IPS DF 4.7 (cell line): ENCODE results near the gene CAMTA1.

Source experiments
- DNase-seq: peaks from one replicate; pipeline ENCODE4 v3.0.0-alpha.2; 2013; ENCODE audit warnings: low spot score; ENCODE audit errors: extremely low read depth

The CAMTA1 gene

DNA sequence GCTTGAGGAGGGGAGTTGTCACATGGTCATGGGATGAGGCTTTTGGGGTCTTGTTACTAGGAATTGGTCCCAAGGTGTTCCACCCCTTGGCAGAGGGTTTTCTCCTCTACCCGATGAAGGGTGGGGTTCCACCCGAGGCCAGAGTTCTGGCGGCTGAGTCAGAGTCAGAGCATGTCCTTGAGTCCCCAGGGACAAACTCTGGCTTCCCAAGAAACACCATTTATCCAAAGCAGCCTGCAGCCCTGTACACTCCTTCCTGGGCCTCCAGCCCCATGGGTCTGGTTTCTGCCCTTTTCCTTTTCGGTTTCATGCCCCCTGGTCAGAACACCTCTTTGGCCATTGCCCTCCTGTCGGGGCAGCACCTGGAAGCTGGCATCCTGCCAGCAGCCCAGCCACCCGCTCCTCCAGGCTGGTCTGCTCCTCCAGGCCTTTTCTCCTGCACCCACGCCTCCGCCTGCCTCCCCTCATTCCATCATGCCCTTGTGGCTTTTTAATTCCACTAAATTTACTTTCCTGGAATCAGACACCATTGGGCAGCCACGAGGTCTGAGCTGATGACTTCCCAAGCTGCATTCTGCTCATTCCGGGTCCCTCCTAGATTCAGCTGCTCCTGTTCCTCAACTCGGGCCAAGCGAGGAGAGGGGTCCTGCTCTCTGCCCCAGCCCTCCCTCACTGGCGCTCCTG, 684.1 kb downstream of the CAMTA1 start:
- no peak for DNase-seq

DNA sequence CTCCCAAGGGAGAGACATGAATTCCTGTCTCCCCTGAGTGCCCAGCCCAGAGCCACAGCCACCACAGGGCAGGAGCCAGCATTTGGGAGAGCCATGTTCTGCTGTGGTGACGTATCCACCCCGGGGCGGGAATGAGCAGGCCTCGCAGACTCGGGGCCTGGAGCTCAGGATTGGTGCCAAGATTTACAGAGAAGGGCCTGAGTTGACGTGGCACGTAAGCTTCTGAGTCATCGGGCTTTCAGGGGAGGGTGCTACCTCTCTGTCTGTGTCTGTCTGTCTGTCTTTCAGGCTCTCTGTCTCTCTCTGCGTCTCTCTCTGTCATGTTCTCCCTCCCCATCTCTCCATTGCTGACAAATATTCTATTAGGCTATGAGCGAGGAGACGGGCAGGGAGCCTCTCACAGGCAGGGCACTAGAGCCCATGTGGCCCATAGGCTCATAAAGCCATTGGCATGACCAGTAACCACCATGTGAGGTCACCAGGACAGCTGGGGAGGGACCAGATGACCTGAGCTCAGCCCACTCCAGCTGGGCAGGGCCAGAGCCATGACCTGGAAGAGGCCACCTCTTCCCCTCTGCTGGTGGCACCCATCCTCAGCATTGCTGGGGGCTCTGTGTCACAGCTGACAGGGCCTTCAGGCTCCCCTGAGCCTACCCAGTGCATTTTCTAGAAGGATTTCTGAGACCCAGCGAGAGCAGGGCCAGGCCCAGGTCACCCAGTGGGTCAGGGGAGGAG, 685.8 kb downstream of the CAMTA1 start:
- DNase-seq: no peak

DNA sequence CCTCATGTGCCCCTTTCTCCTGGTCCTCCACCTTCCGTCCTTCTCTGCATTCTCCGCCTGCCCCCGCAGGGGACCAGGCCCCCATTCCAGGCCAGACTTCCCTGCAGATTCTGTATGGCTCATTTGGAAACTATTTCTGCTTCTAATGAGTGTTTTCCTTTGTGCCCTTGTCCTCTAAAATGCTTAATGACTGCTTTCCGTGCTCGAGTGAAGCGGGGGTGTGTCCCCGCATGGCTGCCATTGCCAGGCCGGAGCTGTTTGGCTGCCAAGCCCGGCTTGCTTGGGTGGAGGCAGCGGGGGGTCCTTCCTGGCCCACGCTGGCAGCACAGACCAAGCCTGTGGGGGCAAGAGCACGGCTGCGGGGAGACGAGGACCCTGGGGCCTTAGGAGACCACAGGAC, 686.6 kb downstream of the CAMTA1 start:
- no peak for DNase-seq

GRCh38 chr1:7473223-7474142, 688.2 kb downstream of the CAMTA1 start:
- DNase-seq: no peak

DNA sequence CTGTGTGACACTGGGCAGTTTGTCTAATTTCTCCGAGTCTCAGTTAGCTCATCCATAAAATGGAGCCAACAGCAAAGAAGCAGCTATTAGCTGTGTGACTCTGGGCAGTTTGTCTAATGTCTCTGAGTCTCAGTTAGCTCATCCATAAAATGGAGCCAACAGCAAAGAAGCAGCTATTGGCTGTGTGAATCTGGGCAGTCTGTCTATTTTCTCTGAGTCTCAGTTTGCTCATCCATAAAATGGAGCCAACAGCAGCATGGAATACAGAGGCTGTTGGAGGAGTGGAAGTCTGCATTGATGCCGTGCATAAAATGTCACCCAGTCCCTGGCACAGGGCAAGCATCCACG, 688.9 kb downstream of the CAMTA1 start:
- DNase-seq: no peak

GRCh38 chr1:7474786-7475502, 689.7 kb downstream of the CAMTA1 start:
- DNase-seq: no peak

DNA sequence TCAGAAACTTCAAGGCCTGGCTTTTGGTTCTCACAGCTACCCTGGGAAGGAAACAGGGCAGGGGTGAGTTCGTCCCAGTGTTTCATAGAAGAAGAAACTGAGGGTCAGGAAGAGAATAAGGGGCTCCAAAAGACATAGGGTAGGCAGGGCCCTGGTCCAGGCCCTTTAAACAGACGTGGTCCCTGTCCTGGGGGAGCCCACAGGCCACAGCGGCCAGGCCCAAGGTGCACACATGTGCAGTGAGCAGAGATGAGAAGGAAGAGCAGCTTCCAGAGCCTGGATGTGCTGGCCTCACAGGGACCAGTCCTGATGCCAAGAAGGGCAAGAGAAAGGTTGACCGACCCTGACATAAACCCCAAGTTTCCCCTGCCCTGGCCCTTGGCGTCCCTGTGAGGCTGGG, 690.4 kb downstream of the CAMTA1 start:
- no peak for DNase-seq

DNA sequence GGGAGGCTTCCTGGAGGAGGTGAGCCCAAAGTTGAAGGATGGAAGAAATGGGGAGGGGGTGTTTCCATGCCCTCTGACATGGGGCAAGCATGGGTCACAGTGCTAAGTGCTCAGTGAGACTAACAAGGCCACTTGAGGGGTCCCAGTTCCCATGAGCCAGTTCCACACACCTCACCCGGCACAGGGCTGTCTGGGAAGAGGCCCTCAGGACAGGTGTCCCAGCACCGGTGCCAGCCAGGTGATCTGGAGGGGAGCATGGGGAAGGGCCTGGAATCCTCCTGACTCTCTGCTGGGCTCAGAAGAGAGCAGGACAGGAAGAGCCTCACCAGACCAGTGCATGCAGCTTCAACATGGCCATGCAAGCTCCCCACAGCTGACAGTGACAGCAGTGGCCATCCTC, 691.1 kb downstream of the CAMTA1 start:
- DNase-seq: no peak

- DNase-seq: no peak
Observed at GRCh38 chr1:7476861-7477547, 691.8 kb downstream of the CAMTA1 start.

DNA sequence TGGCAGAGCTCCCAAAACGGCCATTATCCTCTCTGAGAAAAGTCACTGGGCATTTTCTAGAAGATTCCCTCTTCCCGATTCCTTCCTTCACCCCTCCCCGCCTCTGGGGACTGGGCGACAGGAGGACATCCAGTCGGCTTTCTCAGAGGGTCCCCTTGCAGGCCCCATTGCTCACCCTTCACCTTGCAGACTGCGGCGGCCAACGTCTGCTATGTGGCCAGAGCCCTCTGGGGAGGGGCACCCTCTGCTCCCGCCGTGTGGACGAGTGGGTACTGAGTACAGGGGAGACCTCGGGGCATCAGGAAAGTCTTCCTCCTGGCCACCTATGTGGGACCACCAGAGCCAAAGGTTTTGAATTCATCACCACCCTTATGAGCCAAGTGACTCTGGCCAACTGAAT, 692.3 kb downstream of the CAMTA1 start:
- no peak for DNase-seq

DNA sequence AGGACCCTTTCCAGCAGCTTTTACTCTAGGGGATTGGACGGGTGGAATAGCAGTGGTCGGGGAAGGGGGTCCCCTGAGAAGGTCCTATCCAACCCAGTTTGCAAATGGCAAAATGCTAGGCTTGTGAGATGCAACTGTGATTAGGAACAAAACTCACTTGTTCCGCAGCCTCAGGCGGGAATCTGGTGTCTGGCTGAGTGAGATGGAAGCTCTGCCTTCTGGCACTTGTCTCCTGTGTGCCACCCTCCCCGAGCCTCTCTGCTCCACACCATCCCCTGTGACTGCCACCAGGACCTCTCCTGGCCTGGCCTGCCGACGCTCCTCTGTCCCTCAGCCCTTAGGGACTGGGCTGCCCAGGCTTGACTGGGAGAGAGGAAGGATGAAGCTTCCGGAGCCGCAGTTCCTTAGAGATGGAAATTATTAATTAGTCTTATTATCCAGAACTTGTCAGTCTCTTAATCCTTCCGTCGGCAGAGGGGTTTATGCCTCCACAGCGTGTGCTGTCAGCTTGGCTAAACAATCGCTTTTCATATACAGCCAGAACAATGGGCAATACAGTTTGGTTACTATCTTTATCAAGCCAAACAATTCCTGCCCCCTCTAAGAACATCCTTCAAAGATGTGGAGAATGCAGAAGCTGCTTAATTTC, 693.0 kb downstream of the CAMTA1 start:
- DNase-seq: no peak

DNA sequence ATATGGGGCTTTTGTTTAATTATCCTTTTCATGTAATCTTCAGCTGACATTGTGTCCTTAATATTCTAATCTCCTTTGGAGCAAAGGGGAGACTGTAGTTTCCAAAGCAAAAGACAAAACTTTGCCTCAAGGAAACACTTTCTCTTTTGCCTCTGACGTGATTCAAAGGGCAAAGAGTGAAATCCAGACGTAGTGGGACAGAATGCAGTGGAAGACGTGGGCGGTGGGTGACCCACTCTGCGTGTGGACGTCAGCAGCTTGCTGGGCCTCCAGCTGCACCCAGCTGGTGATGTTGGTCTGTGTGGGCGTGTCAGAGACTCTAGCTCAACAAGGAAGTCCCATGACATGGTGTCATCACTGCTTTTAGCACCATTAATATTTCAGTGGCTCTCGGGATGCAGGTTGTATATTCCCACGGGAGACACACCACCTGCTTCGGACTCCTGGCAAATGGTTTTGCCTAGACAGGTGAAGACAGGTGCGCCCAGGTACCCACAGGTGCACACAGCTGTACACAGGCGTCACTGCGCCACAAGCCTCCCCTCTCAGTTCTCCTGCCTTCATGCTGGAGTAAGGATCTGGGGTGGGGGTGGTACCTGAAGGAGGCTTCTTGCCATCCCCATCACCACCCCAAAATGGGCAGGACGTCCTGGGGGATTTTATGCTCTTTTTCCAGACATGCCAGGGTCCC, 693.7 kb downstream of the CAMTA1 start:
- no peak for DNase-seq

GRCh38 chr1:7479571-7479970, 694.3 kb downstream of the CAMTA1 start:
- DNase-seq: no peak

- DNase-seq: no peak
Observed at GRCh38 chr1:7481194-7481593, 695.9 kb downstream of the CAMTA1 start.

GRCh38 chr1:7482077-7482476, 696.8 kb downstream of the CAMTA1 start:
- DNase-seq: no peak

DNA sequence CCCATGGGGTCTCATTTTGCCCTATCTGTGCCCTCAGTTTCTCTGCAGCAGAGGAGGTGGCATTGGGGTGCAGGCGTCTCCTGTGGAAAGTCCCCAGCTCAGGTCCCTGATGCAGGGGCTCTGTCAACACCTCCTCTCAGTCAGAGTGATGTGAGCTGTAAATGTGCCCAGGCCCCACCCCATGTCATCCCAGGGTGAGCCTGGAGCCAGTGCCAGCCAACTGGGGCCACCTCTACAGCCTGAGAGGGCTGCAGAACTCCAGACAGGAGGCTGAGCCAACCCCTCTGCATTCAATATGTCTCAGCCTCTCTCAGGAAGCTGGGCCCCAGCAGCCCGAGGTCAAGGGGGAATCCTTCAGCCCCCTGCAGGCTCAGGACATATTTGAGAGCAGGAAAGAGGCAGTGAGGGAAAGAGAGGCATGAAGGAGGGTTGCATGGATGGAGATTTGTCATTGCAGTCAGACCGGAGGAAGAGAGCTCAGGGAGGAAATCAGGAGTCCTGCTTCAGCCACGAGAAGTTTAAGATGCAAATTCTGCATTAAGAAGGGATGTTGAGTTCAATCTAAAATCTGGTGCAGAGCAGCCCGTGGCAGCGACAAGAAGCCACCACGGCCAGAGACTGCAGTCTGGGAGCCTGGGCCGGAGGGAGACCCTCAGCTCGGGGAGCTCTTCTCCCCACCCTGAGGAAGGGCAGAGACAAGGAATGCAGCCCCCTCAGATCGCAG, 697.7 kb downstream of the CAMTA1 start:
- no peak for DNase-seq

DNA sequence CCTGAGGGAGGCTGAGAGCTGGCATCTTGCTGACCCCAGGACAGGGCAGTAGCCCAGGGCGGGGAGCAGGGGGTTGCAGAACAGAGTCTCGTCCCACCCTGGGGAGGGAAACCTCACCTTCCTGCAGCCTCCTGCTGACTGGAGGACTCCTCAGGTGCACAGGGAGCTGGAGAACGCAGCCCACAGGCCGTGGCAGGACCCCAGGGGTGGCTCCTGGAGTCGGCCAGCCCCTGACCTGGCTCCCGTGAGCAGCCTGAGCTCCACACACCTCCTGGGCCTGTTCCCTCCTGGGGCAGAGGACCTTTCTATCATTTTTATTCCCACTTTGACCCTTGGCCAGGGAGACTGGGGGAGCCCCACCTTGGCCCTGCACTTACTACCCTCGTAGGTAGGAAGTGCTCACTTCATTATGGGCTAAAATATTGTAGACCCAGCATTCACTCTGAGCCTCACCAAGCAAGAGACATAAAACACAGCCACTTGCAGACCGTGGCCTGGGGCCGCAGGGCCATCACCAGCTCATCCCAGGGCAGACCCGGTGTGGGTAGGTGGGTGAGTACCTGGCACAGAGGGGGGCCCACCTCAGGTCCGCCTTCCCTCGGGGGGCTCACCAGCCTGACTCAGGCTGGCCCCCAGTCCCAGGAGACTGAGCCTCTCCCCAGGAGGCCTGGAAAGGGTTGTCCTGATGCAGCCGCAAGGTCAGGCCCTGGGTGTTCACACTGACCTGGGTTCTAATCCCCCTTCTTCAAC, 698.6 kb downstream of the CAMTA1 start:
- no peak for DNase-seq

GRCh38 chr1:7485086-7485780, 700.0 kb downstream of the CAMTA1 start:
- DNase-seq: no peak
